Right atrium auricular region (tissue), 2 donors: ENCODE measurements around the gene FCER2. TPM values are rescaled to one million over a fixed set of nuclear protein-coding genes. Genes with fewer than 3 reads are reported as not detected.

Source experiments
- DNase-seq: peaks from one replicate; pipeline ENCODE4 v3.0.0-alpha.2; 2019; ENCODE audit warnings: low spot score
- H3K27ac ChIP-seq, 2 donors: fragments of 200-600 bp; sonication (generic); 1 replicate in 1 of 2; 2 replicates in 1 of 2; pipeline ENCODE4 v1.5.1; 2016 to 2019
- H3K27me3 ChIP-seq, 2 donors: fragments of 200-600 bp; sonication (generic); one replicate each; pipeline versions ENCODE4 v1.5.1 to v1.6.0; 2017 to 2019
- H3K36me3 ChIP-seq: fragments of 200-600 bp; sonication (generic); one replicate; pipeline ENCODE4 v1.5.1; 2016
- H3K4me1 ChIP-seq, 2 donors: fragments of 200-600 bp; sonication (generic); one replicate each; pipeline versions ENCODE4 v1.5.1 to v1.6.0; 2017 to 2019
- H3K4me3 ChIP-seq, 2 donors: fragments of 200-600 bp; sonication (generic); 1 replicate in 1 of 2; 2 replicates in 1 of 2; pipeline ENCODE4 v1.5.1; 2017 to 2019; ENCODE audit warnings: mild to moderate bottlenecking in 1 of 2, moderate library complexity in 1 of 2
- H3K9me3 ChIP-seq, 2 donors: fragments of 200-600 bp; sonication (generic); one replicate each; pipeline ENCODE4 v1.5.1; 2019
- total RNA-seq, 2 donors: library from RNA; depleted of rRNA; stranded (reverse); fragments of >200 nt; gene quantifications; one replicate each; pipeline ENCODE4 v1.1.0, GENCODE V29; 2016
- TF ChIP-seq, protein P1 (sequence below), 2 donors: fragments of 200-600 bp; sonication (generic); IDR thresholded peaks; one replicate each; pipeline ENCODE4 v1.5.1; 2019; ENCODE audit warnings: antibody characterized with exemption in 2 of 2

Gene FCER2
- total RNA-seq, 2 donors from 2014 or later = not detected

DNA sequence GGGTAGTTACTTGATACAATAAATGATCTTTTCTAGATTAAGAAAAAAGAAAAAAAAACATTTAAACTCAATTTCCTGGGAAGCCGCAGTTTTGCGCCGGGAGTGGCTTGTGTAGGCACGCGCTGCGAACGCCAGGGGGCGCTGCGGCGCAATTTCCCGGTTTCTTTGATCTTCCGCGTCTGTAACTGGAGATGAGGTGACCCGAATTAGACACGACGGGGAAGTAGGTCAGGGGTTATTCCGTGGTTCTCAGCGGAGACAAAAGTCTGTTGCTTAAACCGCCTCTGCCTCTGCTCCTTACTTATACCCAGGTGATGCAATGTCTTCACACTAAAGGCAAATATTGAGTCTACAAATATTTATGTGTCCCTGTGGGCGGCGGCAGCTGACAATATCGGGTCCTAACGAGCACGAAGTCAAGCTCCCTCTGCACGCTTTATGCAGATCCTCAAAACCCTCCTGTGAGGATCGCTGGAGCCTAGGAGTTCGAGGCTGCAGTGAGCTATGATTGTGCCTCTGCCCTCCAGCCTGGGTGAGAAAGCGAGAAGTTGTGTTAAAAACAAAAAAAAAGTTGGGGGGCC lies 49.8 kb downstream of the FCER2 start:
- Histone ChIP-seq H3K4me3 (peak overlapping the region in 1 of 2 donors; percentile 35), H3K27me3 (no peaks in the 10 kb centered on the region), H3K4me1 (peaks cover 0 to 8% of the 10 kb centered on the region in 2 donors), H3K27ac (no peak overlapping the region), H3K36me3 (no peaks in the 10 kb centered on the region), H3K9me3 (no peaks in the 10 kb centered on the region)
- TF ChIP-seq, protein P1, sequence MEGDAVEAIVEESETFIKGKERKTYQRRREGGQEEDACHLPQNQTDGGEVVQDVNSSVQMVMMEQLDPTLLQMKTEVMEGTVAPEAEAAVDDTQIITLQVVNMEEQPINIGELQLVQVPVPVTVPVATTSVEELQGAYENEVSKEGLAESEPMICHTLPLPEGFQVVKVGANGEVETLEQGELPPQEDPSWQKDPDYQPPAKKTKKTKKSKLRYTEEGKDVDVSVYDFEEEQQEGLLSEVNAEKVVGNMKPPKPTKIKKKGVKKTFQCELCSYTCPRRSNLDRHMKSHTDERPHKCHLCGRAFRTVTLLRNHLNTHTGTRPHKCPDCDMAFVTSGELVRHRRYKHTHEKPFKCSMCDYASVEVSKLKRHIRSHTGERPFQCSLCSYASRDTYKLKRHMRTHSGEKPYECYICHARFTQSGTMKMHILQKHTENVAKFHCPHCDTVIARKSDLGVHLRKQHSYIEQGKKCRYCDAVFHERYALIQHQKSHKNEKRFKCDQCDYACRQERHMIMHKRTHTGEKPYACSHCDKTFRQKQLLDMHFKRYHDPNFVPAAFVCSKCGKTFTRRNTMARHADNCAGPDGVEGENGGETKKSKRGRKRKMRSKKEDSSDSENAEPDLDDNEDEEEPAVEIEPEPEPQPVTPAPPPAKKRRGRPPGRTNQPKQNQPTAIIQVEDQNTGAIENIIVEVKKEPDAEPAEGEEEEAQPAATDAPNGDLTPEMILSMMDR (IDR thresholded peaks at IDR 0.05) = peak; percentile 97 to 98
- DNase-seq = peak; percentile 81

DNA sequence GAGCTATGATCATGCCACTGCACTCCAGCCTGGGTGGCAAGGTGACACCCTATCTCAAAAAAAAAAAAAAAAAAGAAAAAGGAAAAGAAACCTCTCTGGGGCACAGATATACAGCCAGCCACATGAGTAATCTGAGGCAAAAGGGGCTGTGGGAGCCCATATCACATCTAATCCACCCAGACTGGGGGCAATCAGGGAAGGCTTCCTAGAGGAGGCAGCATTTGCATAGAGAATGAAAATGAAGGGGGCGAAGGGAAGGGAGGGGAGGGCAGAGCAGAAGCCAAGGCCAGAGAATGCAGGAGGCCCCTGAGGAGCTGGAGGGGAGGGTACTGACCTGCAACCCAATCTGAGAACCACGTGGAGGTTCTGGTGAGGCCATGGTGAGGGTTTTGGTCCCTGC lies 51.8 kb downstream of the FCER2 start:
- no peak for DNase-seq

DNA sequence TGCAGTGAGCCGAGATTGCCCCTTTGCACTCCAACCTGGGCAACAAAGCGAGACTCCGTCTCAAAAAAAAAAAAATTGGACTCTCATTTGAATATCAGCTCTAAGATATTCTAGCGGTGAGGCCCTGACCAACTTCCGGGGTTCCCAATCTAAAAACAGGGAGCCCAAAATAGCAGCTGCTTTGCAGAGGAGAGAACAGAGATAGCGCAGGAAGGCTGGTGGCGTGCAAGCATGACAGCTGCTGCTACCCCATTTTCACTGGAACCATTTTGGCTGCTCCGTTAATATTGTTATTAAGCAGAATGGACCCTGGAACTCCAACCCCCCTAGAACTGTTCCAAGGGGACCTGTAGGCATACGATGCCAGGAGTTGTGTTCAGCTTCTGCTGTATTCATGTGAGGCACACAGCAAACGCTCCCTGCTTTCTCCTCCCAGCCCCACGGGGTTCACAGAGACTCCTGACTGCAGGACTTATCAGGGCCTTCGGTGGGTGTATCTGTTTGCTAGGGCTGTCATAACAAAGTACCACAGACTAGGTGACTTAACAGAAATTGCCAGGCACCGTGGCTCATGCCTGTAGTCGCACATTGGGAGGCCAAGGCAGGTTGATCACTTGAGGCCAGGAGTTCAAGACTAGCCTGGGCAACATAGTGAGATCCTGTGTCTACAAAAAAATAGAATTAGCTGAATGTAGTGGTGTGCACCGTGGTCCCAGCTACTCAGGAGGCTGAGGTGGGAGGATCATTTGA lies 53.5 kb downstream of the FCER2 start:
- no peak overlapping the region for H3K4me3 ChIP-seq
- H3K4me1 ChIP-seq = peaks cover 0 to 8% of the 10 kb centered on the region in 2 donors
- no peak for DNase-seq
- no peaks in the 10 kb centered on the region for H3K27me3 ChIP-seq
- no peak overlapping the region for H3K27ac ChIP-seq
- H3K36me3 ChIP-seq = no peaks in the 10 kb centered on the region
- TF ChIP-seq, protein P1 (IDR thresholded peaks at IDR 0.05) = no peak
- no peaks in the 10 kb centered on the region for H3K9me3 ChIP-seq

More for the DNA sequence above, 51.8 kb downstream of the FCER2 start:
- no peaks in the 10 kb centered on the region for H3K27me3 ChIP-seq
- H3K4me3 ChIP-seq = no peak overlapping the region
- H3K27ac ChIP-seq = no peak overlapping the region
- TF ChIP-seq, protein P1 (IDR thresholded peaks at IDR 0.05) = no peak
- H3K9me3 ChIP-seq = no peaks in the 10 kb centered on the region
- peaks cover 0 to 8% of the 10 kb centered on the region in 2 donors for H3K4me1 ChIP-seq
- no peaks in the 10 kb centered on the region for H3K36me3 ChIP-seq

DNA sequence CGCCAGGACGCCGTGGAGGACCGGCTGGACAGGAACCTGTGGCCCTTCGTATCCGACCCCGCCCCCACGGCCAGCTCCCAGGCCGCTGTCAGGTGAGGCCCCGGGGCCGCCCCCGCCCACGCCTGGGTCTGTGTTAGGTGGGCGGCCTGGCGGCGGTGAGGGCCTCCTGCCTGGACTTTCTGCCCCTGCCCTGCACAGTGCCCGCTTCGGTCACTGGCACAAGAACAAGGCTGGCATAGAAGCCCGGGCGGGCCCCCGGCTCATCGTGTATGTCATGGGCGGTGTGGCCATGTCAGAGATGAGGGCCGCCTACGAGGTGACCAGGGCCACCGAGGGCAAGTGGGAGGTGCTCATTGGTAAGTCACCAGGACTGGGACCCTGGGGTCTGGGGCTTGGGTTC lies 54.8 kb downstream of the FCER2 start:
- no peak for DNase-seq
- peaks cover 0 to 4% of the 10 kb centered on the region in 2 donors for H3K4me1 ChIP-seq
- H3K9me3 ChIP-seq = no peaks in the 10 kb centered on the region
- TF ChIP-seq, protein P1 (IDR thresholded peaks at IDR 0.05) = no peak
- H3K27me3 ChIP-seq = no peaks in the 10 kb centered on the region
- no peaks in the 10 kb centered on the region for H3K36me3 ChIP-seq
- H3K27ac ChIP-seq = no peak overlapping the region
- H3K4me3 ChIP-seq = no peak overlapping the region

DNA sequence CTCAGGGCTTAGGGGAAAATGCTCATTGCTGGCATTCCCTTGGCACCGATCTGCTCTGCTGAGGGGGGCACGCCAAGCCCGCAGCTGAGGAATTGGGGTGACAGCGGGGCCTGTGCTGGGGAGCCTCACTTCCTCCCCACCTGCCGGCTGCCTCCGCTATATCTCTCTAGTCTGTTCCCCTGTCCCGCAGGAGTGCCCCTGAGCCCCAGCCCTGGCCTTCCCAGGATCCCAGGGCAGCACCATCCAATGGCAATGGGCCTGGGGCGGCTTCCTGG lies 55.6 kb downstream of the FCER2 start:
- no peak overlapping the region for H3K4me3 ChIP-seq
- DNase-seq = no peak
- H3K36me3 ChIP-seq = no peaks in the 10 kb centered on the region
- no peaks in the 10 kb centered on the region for H3K27me3 ChIP-seq
- TF ChIP-seq, protein P1 (IDR thresholded peaks at IDR 0.05) = no peak
- H3K27ac ChIP-seq = no peak overlapping the region
- no peaks in the 10 kb centered on the region for H3K4me1 ChIP-seq
- H3K9me3 ChIP-seq = no peaks in the 10 kb centered on the region
